ENCODE results near the gene CEP112.

The CEP112 gene

DNA sequence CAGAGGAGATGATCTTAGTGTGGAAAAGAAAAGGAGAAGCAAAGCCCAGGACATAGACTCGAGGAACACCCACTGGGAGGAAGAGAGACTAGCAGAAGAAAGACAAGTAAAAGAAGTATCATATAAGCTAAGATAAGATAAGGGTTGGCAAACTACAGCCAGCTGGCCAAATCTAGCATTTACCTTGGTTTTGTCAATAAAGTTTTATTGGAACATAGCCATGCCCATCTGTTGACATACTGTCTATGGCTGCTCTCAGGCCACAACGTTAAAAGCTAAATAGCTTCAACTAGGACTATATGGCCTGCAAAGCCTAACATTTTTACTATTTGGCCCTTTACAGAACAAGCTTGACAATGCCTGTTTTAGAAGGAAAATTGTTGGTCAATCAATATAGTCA lies 464.1 kb downstream of the CEP112 start:
- no peak overlapping the region for H3K27ac ChIP-seq
- TF ChIP-seq, protein P1, sequence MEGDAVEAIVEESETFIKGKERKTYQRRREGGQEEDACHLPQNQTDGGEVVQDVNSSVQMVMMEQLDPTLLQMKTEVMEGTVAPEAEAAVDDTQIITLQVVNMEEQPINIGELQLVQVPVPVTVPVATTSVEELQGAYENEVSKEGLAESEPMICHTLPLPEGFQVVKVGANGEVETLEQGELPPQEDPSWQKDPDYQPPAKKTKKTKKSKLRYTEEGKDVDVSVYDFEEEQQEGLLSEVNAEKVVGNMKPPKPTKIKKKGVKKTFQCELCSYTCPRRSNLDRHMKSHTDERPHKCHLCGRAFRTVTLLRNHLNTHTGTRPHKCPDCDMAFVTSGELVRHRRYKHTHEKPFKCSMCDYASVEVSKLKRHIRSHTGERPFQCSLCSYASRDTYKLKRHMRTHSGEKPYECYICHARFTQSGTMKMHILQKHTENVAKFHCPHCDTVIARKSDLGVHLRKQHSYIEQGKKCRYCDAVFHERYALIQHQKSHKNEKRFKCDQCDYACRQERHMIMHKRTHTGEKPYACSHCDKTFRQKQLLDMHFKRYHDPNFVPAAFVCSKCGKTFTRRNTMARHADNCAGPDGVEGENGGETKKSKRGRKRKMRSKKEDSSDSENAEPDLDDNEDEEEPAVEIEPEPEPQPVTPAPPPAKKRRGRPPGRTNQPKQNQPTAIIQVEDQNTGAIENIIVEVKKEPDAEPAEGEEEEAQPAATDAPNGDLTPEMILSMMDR (conservative IDR thresholded peaks at IDR 0.05) = no peak

DNA sequence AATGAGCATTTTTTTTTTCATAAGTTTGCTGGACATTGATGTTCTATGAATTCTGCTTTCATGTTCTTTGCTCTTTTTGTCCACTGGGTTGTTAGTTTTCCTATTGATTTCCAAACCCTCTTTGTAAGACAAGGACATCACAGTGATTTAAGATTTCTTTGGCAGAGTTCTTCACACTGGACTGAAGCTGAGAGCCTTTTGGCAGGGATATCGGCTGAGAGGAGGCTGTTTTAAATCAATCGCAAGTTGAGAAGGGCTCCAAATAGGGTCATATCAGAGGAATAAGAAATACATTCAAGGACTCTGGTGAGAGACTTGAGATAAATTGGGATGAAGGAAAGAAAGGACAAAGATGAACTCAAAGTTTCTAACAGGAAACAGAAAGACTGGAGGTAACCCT lies 464.7 kb downstream of the CEP112 start:
- no peak overlapping the region for H3K27ac ChIP-seq
- TF ChIP-seq, protein P1 (conservative IDR thresholded peaks at IDR 0.05) = no peak

DNA sequence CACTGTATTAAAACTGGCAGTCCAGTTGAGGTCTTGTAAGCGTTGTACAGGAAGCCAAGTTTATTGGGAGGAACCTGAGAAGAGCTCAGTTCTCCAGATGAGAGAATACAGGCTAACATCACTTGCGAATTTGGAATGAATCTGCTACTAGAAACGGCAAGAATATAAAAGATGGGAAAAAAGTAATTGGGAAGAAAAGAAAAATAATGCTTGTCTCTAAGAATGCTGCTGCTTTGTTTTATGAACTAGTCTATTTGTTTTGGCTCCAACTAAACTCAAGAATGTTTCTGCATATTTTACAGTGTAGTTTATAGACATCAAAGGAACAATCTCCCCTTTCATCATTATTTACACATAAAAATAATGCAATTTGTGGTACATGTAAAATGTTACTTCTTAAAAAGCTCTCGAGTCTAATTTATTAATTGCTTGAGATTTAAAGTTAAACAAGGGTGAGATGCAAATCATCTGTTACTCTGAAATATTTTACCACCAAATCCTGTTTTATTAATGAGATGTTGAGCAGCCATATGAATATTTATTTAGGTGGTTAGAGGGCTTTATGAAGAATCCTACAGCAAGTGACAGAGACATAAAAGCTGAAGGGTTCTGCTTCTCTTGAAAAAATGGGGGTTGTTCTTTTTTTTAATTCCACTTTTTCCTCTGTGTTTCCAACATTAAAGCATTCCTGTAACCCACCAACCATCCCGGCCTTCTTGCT lies 468.3 kb downstream of the CEP112 start:
- TF ChIP-seq, protein P1 (conservative IDR thresholded peaks at IDR 0.05) = no peak
- H3K27ac ChIP-seq = peak overlapping the region; percentile 85

DNA sequence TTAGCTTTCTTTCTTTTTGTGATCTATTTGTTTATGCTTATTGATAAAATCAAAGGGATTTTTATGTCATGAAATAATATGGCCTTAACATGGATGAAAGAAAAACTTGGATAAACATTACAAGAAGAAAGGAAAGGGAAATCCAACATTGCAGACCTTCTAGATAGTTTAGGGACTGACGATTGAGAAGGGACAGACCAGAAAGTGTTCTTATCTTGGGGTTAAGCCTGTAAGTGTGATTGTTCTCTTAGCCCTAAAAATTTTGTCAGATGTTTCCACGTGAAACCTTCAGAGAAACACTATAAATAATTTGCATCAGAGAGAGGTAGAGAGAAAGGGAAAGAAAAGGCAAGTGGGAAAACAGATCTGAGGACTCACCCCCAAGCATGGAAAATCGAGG lies 473.3 kb downstream of the CEP112 start:
- no peak overlapping the region for H3K27ac ChIP-seq
- TF ChIP-seq, protein P1 (conservative IDR thresholded peaks at IDR 0.05) = no peak

DNA sequence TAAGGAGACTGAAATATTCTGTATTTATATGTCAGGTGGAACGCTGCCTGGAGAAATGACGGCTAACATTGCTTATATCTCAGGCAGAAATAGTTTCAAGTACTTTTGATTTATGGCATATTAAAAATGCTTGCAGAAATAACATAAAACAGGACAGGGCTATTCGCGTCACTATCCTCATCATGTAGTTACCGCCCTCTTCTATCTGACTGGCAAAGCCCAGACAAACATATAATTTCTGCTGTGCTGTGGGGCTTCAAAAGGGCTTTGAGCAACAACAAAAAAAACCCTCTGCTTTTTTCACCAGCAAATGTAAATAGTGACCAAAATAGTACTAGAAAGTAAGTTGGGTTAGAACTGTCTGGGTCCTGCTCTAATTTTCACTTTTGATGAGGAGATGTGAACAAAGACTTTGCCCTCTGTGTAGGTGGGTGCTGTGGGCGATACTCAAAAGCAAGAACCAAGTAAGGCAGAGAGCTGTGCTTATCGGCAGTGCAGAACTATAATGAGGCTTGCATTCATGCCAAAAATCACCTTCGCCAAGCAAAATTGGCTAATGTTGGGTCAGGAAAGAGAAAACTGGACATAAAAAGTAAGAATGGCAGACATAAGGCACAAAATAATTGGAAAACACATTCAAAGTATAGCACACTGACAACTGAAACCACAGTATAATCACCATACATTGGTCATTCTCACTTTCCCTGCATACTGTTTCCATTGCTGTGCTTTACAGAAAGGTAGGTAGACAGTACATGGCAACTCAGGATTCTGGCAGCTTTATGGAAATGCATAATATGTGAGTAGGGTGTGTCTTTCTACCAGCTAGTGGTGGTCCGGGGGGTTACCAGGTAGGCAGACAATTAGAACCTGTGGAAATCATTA lies 479.3 kb downstream of the CEP112 start:
- TF ChIP-seq, protein P1 (conservative IDR thresholded peaks at IDR 0.05) = no peak

DNA sequence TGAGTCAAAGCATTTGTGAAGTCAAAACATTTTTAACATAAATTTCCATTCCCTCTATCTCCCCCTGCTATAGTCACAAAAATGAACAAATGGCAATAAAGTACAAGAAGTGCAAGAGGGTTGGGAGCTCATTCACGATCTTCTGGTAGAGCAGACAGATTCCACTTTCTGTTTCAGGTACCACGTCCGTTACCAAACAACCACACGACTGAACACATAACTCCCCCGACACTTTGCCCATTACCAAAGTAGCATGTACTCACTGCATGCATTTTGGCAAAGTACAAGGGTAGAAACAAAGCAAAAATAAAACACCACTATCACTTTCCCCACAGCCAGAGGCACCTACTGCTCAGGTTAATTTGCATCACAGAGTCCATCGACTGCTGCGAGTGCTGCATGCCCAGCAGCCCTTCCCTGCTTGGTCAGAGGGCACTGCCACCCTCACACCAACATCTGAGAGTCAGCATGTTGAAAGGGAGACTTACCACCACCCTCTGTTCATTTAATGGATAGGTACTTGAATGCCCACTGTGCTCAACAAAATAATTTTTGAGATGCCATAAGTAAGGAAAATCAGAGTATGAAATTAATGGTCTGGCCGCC lies 480.2 kb downstream of the CEP112 start:
- TF ChIP-seq, protein P1 (conservative IDR thresholded peaks at IDR 0.05) = no peak
- H3K27ac ChIP-seq = no peak overlapping the region

More for the DNA sequence above, 479.3 kb downstream of the CEP112 start:
- no peak overlapping the region for H3K27ac ChIP-seq

DNA sequence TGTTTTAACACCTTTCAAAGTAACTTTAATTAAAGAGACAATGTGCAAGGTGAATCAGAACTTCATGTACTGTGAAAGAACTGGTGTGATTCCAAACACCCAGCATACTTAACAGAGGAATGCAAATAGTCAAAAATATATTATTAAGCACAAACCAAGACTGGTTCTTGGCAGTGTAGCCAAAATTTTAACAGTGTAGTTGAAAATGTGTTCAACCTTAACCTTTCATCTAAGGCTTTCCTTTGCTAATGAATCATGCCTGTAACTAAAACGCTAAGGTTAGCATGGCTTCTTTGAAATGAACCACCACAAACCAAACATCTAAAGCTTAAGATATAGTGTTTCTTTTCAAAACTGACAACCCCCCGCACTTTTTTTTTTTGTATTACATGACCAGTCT lies 484.2 kb downstream of the CEP112 start:
- TF ChIP-seq, protein P1 (conservative IDR thresholded peaks at IDR 0.05) = no peak
- no peak overlapping the region for H3K27ac ChIP-seq

All from VCaP (cell line).